MM.1S (cell line): ENCODE data around the gene AGPAT1.

Source experiments
- CTCF ChIP-seq: fragments of 300-600 bp; sonication (generic); IDR thresholded peaks from 2 replicates; pipeline ENCODE4 v1.5.1; 2016; ENCODE audit warnings: antibody characterized with exemption, low read length, mixed read lengths
- EZH2 ChIP-seq: fragments of 300-600 bp; sonication (generic); optimal IDR thresholded peaks from 2 replicates; pipeline ENCODE3; 2017; ENCODE audit warnings: low read depth, mild to moderate bottlenecking, antibody characterized with exemption, low read length, mixed read lengths
- EZH2phosphoT487 ChIP-seq: fragments of 300-600 bp; sonication (generic); IDR thresholded peaks from 2 replicates; pipeline ENCODE4 v1.6.1; 2018; ENCODE audit warnings: antibody characterized with exemption, low read length

- TF ChIP-seq CTCF: no peak
- no peak for TF ChIP-seq EZH2phosphoT487
- TF ChIP-seq EZH2: no peak
Observed at GRCh38 chr6:32212076-32212760, 36.3 kb upstream of the AGPAT1 start.
